NOMO-1 treated with dmso at 0.1 percent for 144 hours (cell line): Measurements from ENCODE around the gene CLVS2.

Experiments used
- DNase-seq: peaks from one replicate; lab custom pipeline; 2025; ENCODE audit not compliant: unreplicated experiment; lab: John Stamatoyannopoulos, UW

Gene CLVS2, protein sequence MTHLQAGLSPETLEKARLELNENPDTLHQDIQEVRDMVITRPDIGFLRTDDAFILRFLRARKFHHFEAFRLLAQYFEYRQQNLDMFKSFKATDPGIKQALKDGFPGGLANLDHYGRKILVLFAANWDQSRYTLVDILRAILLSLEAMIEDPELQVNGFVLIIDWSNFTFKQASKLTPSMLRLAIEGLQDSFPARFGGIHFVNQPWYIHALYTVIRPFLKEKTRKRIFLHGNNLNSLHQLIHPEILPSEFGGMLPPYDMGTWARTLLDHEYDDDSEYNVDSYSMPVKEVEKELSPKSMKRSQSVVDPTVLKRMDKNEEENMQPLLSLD

DNA sequence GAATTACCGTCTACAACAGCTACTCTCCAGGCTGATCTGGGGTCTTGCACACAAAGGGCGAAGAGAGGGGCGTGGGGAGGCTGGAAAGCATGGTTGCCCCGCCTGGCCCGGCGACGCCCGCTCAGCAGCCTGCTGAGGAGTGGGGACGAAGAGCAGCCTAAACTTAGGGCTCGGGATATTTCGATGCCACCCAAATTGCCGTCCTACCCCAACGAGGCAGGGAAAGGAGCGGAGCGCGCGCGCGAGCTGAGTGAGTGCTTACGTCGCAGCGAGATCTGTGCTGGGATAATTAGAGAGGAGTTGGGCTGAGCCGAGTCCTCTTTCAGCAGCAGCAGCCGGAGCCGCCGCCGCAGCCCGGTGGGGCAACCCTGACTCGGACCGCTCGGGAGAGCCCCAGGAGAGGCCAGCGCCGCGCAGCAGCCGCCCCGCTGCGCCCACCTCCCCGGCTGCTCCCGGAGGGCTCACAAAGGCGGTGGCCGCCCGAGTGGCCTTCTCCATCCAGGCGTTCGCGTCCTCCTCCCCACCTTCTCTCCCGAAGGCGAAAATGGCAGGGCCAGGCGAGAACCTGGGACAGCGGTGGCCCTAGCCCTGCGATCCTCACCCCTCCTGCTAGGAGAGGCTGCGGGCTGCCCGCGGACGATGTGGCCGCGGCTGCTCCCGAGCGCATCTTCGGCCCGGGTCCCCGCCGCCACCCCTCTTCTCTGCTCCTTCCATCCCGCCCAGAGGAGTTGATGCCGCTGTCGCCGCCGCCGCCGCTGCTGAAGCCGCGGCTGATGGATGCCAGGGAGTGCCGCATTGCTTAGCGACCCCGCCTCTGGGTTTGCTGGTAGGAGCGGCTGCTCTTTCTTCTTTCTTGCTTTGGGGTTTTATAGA is at the start of gene CLVS2:
CLVS2 (plus strand) TSS at position 315 of the 873 bp plus-strand sequence. CDS start 1,543 bp downstream, outside the sequence.
- no peak for DNase-seq

DNA sequence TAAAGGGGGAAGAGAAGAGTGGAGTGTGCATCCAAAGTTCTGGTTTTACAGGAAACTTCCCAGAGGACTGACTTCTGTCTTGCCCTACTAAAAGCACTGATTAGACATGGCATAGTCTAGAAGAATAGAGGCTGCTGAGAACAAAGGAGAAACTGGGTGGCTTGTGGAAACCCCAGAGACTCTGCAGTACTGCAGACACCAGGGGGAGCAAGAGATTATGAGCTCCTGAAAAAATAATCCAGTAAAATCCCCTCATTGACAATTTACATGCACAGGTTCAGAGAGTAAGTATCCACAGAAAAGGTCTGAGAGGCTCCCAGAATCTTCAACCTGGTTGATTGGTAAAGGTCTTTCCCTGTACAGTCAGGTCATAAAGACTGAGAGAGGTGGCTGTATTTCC is 48.7 kb upstream of the CLVS2 start:
- no peak for DNase-seq

DNA sequence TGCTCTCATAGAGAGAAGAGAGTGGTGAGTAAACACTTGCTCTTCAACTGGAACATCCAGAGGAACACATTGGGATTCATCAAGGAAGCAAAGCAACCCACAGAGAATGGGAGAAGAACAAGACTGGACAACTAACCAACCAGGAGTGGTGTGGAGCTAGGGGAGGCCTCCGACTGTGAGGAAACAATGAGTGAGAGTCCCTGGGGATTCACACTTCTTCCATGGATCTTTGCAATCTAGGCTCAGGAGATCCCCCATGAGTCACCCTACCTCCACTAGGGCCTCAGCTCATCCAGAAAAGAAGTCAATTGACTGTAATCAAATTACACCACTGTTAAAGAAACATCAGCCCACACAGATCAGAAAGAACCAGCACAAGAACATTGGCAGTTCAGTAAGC is 42.3 kb upstream of the CLVS2 start:
- no peak for DNase-seq

DNA sequence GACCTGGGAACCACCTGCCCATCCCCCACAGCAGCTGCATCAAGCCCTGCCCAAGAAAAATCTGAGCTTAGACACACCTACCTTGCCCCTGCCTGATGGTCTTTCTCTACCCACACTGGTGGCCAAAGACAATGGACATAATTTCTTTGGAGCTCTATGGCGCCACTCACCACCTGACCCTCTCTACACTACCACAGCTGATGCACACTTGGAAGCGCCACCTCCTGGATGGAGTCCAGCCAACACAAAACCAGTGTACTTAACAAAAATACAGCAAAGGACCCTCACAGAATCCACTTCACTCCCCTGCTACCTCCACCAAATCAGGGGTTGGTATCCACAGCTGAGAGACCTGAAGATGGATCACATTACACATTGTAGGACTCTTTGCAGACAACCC is 39.7 kb upstream of the CLVS2 start:
- no peak for DNase-seq

DNA sequence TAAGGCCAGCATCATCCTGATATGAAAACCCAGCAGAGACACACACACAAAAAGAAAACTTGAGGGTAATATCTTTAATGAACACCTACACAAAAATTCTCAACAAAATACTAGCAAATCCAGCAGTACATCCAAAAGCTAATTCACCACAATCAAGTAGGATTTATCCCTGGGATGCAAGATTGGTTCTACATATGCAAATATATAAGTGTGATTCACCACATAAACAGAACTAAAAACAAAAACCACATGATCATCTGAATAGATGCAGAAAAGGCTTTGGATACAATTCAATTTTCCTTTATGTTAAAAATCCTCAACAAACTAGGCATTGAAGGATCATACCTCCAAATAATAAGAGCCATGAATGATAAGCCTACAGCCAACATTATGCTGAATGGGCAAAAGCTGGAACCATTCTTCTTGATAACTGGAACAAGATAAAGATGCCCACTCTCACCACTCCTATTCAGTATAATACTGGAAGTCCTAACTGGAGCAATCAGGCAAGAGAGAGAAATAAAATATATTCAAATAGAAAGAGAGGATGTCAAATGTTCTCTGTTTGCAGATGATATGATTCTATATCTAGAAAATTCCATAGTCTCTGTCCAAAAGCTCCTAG is 33.9 kb upstream of the CLVS2 start:
- no peak for DNase-seq

DNA sequence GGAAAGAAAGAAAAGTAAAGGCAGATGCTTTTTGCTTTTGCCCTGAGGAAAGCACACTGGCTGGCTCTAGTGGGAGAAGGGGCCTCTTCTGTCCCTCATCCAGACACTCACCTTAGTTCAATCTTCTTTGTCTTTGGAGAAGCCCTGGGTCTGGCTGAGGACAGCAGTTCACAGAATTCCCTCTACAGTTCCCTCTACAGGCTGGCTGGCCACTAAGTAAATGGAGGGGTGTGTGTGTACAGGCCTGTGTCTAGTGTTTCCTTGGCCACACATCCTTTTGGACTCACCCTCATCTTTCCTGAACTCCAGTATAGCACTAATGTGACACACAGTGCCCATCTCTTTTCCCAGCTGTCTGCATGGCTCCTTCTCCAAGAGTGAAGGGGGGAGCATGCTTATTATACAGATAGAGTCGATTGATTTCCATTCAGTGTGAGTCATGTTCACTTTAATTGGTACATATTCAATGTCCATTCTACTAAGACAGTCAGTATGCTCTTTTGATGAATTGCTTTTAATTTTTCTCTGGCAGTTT is 26.0 kb upstream of the CLVS2 start:
- no peak for DNase-seq

DNA sequence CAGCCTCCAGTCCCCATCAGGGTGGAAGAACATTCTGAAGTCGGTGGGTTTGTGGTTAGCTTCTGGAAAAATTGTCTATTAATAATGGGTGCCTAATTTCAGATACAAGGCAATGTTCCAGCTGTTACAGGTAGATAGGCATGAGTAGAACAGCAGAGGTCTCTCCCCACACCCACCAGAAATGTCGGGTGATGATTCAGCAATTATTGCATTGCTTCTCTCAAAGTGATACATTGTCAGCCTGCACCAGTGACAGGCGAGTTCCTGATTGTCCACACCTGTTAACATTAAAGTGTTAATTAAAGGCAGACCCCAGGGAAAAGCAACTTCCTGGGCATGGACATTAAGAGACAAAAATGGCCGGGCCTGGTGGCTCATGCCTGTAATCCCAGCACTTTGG is 18.9 kb upstream of the CLVS2 start:
- no peak for DNase-seq

DNA sequence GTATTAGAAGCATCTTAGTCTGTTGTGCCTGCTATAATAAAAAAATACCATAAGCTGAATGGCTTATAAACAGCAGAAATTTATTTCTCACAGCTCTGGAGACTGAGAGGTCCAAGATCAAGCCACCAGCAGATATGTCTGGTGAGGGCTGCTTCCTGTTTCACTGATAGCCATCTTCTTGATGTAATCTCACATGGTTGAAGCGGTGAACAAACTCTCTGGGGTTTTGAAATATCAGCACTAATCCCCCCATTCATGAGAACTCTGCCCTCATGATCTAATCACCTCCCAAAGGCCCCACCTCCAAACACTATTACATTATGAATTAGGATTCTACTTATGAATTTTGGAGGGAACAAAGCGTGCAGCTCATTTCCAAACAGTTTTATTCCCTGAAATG is 11.6 kb upstream of the CLVS2 start:
- DNase-seq: no peak

DNA sequence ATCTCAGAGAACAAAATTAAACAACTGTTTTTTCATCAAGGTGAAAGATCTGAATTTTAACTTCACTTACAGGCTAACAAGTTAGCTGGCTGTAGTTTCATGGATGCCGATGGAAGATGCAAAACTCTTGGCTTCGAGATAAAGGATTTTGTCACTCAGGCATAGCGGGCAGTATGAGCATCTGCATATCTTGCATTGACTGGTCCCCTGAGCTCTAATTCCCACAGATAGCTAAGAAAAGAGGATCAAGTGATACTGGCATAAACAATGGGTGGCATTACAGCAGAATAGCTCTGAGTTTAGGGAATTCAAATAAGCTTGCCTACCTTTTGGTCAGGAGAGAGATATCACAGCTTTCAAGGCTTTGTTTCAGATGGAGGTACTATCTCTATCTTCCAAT is 1.8 kb upstream of the CLVS2 start:
- no peak for DNase-seq

DNA sequence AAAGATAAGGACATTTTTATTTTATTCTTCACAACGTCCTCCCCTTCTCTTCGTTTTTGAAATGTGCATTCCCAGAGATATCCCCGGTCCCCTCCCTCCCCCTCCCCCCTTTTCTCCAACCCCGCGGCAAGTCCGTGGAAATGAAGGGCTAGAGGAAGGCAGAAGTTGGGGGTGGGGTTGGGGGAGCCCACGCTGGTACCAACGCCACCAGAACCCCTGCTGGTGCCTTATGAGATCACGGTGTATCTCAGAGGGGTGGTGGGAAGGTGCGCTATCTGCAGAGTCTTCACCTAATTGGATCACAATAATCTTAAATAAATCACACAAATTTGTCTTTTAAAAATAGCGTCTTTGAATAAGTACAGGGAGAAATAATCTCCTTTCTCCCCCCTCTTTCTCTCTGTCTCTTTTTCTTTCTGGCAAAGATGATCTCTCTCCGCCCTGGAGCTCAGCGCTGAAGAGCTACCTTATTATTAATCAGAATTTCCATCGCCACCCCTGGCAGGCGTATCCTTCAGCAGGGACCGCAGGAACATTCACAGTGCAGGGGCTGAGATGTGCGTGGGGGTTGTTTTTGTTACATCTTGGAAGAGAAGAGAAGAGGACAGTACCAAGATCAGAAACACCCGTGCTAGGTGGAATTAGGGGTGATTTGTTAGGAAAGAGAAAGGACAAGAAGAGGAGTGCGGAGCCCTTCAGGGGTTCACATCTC is 915 bp downstream of the CLVS2 start:
- DNase-seq: no peak

DNA sequence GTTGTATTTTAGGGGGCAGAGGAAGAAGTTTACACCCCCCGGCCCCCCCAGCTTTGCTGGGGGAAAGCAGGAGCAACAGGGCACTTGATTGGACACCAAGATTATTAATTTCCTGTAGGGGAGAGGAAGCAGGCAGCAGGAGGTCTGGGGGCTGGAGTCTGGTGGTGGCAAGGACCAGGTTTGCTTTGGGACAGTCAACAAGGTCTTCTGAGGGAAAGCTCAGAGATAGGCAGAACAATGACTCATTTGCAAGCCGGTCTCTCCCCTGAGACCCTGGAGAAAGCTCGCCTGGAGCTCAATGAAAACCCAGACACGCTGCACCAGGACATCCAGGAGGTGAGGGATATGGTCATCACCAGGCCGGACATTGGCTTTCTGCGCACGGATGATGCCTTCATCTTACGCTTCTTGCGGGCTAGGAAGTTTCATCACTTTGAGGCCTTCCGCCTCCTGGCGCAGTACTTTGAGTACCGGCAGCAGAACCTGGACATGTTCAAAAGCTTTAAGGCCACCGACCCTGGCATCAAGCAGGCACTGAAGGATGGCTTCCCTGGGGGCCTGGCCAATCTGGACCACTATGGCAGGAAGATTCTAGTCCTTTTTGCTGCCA is 1.6 kb downstream of the CLVS2 start:
- DNase-seq: no peak

DNA sequence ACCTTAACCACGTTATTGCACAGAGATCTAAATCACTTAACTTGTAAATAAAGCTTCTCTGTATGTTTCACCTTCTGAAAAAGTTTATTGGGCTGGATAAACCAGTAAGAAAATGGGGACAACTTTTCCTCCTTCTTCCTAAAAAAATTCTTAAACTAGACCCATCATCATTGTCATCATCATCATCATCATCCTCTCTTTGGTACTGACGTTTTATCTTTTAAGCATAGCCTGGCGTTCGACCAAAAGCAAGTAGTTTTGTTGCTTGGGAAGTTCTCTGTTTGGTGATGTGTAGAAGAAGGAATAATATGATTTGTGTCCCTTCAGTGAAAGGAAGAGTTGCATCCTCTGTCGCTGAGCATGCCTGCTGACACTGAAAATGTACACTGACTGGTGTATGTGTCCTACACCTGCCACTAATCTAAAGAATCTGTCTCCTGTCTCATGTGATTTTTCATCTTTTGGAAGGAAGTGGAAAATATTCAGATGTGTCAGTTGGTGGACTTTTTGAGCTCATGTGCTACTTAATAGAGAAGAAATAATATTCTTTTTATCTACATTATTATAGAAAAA is 2.5 kb downstream of the CLVS2 start:
- DNase-seq: no peak

DNA sequence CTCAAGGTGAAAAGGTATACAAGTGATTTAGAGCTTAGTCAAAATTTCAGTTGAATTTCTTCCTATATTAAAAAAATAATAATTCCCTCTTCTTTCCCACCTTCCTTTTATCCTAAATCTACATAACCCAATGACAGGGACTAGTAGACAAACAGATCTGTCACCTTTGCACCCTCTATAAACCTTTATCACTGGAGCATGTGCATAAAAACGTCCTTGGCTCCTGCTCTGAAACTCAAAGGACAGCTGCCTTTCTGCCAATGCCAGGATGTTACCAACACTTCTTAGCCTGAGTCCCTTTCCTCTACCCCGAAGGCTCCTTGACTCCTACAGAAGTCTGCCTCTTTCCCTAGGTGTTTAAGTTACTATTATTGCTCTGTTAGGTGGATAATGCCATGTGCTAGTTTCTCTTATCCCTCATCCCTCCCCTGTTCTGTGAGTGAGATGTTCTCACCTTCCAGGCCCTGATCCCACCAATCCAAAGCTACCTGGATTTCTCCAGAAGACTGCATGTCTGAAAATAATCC is 4.3 kb downstream of the CLVS2 start:
- no peak for DNase-seq

DNA sequence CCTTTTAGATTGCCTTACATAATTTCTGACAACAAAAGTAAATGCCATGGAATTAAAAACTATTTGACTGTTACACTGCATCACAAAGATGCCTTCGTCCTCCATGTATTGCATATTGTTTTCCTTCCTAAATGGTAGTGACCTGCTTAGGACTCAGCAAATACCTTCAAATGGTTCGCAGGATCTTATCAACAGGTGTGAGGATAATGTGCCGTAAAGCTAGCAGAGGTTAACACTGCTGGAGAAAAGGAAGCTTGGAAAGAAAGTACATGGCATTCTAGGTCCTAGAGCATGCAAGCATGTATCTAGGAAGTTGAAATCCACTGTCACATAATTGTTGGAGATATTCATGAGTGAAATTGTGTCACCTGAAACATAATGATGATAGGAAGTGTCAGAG is 5.5 kb downstream of the CLVS2 start:
- DNase-seq: no peak

DNA sequence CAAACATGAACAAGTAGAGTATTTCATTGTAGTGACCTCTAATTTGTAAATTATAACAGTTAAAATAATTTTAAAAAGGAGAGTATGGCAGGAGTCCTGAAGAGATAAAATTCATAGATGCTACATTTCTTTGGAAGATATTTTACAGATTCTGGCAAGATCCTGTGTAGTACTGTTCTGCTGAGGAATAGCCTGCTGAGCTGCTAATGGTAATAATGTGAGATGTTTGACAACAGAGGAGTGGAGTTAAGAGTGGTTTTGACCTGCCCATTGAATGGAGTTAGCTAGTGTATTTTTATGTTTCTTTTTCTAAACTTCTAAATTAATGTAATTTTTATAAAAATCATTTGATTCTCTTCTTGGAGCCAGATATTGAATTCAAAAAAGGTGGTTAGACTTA is 11.8 kb downstream of the CLVS2 start:
- no peak for DNase-seq

DNA sequence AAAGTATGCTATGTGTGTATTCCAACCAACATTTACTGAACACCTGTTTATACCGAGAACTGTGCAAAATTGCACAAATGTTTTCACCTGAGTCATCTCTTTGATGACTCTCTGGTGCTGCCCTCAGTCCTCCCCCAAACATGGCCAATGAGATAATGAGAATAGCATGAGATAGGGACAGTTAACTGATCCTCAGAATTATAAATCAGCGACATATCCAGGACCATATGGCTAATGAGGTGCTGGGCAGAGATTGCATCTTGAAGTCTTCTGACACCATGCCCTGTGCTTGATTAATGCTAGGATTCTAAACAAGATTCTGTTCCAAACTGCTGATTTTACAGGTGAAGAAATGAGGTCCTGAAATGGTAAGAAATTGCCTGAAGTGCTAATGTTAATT is 13.0 kb downstream of the CLVS2 start:
- no peak for DNase-seq

DNA sequence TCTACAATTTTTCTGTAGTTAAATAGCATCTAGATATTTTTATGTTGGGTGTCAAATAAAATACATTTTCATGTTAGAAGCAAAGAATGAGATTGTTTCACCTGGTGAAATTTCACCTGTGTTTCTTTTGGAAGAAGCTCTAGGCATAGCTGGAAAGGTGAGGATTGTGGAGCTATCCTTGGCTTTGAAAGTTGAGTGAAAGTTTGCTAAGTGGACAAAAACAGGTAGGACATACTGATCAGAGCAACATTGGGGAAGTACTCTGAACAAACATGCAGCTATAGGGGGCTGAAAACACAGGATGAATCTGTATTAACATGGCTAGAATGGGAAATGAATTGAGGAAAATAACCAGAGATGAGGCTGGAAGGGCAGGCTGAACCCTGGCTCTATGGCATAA is 18.8 kb downstream of the CLVS2 start:
- no peak for DNase-seq

DNA sequence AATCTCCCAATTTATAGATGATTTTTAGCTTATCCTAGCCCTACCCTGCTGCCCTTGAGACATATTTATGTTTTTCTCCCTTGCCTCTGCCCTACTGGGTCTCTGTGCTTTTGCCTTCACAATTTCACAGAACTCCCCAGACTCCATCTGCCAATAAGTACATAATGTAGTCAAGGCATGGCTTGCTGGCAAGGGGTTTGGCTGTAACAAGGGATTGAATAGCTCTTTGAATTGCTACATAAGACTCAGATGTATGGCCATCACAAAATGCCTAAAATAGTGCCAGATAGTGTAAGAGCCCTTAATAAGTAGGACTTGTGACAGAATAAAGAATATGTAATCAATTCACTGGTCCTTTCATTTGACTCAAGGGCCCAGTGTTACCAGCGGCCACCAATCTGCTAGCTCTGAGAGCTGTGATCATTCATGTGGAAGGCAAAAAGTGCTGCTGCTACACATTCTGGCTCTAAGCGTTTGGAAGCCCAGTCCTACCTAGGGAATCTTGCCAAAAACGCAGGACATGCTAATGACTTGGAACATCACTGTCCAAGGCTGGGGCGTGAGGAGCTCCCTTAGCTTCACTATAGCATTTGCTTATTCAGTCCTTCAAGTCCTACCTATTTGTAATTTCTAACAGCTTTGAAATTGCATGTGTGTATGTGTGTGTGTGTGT is 20.5 kb downstream of the CLVS2 start:
- no peak for DNase-seq

DNA sequence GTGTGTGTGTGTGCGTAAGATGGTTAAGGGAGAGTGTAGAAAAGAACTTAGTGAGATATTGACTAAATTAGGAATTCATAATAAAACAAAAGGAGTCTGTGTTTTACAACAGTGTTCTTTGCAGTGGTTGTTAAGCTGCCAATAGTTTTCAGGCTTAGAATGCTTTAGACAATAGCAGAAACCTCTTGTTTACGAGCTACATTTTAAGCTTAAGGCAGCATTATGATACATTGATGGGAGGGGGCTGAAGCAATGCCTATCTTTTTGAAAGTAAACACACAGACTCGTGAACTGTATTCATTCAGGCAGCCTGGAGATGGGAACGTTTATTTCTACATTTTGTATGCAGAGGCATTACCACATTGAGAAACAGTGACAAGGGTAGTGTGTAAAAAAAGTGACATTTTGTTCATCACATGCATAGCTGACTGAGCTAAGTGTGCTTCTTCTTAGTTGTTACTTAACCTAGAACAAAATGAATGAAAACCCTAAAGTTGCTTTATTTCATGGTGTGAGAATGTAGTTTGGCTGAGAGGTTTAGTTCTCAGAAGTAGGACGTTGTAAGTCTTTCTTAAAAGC is 21.2 kb downstream of the CLVS2 start:
- DNase-seq: no peak
